A549 (cell line): Measurements from ENCODE around the gene ZSWIM3.

Experiments used
- CBX8 ChIP-seq: fragments of 200-600 bp; sonication (generic); IDR thresholded peaks from 2 replicates; pipeline ENCODE4 v1.6.1; 2016
- CTCF ChIP-seq: fragments of >200 bp; sonication (Bioruptor Twin); formaldehyde crosslinking; IDR thresholded peaks from 3 replicates; pipeline ENCODE4 v1.5.1; 2016
- E2F6 ChIP-seq: IDR thresholded peaks from 2 replicates; pipeline ENCODE4 v1.6.1; 2012; ENCODE audit warnings: low read depth, borderline replicate concordance
- EP300 ChIP-seq, 2 experiments: fragments of >200 bp; sonication (Bioruptor Twin); formaldehyde crosslinking; IDR thresholded peaks; 2 replicates in 1 of 2; 3 replicates in 1 of 2; pipeline ENCODE4 v1.6.1; 2016 to 2017
- MAFK ChIP-seq: fragments of 450-650 bp; IDR thresholded peaks from 2 replicates; pipeline ENCODE4 v1.6.1; 2014; ENCODE audit not compliant: partially characterized antibody
- POLR2A ChIP-seq: IDR thresholded peaks from 2 replicates; pipeline ENCODE4 v1.6.1; 2012; ENCODE audit warnings: mild to moderate bottlenecking, low read length
- RARB ChIP-seq: fragments of 250-450 bp; sonication (Bioruptor Pico); IDR thresholded peaks from 2 replicates; pipeline ENCODE4 v1.8.0; 2021; ENCODE audit warnings: mild to moderate bottlenecking, moderate library complexity
- RFX5 ChIP-seq: fragments of 450-650 bp; IDR thresholded peaks from 2 replicates; pipeline ENCODE4 v1.7.1; 2014; ENCODE audit warnings: antibody characterized with exemption, mild to moderate bottlenecking, moderate library complexity
- SMC3 ChIP-seq: fragments of >200 bp; sonication (Bioruptor Twin); formaldehyde crosslinking; IDR thresholded peaks from 3 replicates; pipeline ENCODE4 v1.6.1; 2018; ENCODE audit warnings: inconsistent platforms

DNA sequence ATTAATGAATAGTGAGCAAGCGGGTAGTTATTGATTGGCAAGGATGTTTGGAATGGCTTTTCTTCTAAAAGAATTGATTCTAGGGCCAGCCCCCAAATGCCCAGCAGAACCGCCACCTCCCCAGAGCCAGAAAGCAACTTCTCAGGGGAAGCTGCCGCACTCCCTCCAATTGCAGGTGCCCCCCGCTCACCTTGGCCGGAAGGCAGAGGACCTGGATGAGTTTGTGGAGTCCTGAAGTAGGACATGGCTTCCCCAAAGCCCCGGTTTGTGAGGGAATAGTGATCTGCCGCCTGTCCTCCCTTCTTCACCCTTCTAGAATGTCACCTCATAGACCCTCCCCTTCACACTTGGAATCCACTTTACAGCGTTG lies 29.9 kb downstream of the ZSWIM3 start, which contains the start of gene SPATA25:
- no peak for TF ChIP-seq CTCF
- TF ChIP-seq E2F6 = no peak
- TF ChIP-seq SMC3 = no peak
- no peak for TF ChIP-seq CBX8
- no peak for TF ChIP-seq RFX5
- no peak for TF ChIP-seq RARB (CRISPR knock-in tag)
- no peak for TF ChIP-seq EP300 (IDR thresholded peaks at IDR 0.05)
- TF ChIP-seq POLR2A = no peak
- TF ChIP-seq MAFK = no peak
